GM19467 (cell line): ENCODE data around the gene VAX1.
"Not testable (repeated sequence)": the region's sequence is repeated elsewhere in the genome, so short reads cannot be mapped to it uniquely, and the experiment has no call there.

ENCODE experiments used
- ATAC-seq: cut with Tn5 transposase; IDR thresholded peaks from one replicate; pipeline ENCODE4 v1.9.1; 2021; ENCODE audit warnings: mild to moderate bottlenecking, moderate library complexity; ENCODE audit not compliant: unreplicated experiment

The VAX1 gene

DNA sequence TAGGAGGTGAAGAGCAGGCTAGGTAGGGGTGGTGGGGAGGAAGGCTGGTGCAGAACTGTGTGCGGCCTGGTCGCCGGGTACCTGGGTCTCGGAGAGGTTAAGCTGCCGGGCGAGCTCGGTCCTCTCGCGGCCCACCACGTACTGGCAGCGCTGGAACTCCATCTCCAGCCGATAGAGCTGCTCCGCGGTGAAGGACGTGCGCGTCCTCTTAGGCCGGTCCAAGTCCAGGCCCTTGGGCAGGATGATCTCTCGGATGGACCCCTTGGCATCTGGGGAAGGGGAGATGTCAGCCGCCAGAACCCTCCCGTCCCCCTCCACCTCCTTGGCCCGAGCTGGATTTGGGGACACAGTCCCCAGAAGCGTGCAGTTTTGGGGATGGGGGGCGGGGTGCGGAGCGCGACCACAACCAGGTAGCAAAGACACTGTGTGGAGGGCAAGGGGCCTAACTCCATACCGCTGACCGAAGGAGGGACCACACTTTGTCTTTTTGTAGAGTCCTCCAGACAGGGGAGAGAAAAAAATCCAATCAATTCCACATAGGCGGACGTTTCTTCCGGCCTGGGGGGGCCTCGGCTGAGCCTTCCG is 1.6 kb downstream of the VAX1 start:
- no peak for ATAC-seq

- no peak for ATAC-seq
Observed at GRCh38 chr10:117135480-117136140, 2.5 kb downstream of the VAX1 start.

GRCh38 chr10:117135026-117135372 is 3.1 kb downstream of the VAX1 start:
- no peak for ATAC-seq

GRCh38 chr10:117134306-117135025 is 3.6 kb downstream of the VAX1 start:
- no peak for ATAC-seq

DNA sequence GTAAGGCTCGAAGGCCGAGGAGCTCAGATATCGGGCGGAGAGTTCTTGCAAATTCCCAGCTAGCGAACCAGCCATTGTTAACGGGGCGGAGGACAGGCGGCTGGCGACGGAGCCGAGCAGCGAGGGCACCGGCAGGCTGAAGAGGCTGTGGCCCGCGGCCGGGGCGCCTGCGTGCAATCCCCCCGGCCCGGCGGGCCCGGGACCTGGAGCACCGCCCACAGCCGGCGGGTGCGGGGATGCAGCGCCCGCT is 4.1 kb downstream of the VAX1 start:
- ATAC-seq, result no peak

GRCh38 chr10:117133273-117134055 is 4.6 kb downstream of the VAX1 start:
- ATAC-seq, result no peak

- no peak for ATAC-seq
Observed at GRCh38 chr10:117132751-117133231, 5.3 kb downstream of the VAX1 start.

DNA sequence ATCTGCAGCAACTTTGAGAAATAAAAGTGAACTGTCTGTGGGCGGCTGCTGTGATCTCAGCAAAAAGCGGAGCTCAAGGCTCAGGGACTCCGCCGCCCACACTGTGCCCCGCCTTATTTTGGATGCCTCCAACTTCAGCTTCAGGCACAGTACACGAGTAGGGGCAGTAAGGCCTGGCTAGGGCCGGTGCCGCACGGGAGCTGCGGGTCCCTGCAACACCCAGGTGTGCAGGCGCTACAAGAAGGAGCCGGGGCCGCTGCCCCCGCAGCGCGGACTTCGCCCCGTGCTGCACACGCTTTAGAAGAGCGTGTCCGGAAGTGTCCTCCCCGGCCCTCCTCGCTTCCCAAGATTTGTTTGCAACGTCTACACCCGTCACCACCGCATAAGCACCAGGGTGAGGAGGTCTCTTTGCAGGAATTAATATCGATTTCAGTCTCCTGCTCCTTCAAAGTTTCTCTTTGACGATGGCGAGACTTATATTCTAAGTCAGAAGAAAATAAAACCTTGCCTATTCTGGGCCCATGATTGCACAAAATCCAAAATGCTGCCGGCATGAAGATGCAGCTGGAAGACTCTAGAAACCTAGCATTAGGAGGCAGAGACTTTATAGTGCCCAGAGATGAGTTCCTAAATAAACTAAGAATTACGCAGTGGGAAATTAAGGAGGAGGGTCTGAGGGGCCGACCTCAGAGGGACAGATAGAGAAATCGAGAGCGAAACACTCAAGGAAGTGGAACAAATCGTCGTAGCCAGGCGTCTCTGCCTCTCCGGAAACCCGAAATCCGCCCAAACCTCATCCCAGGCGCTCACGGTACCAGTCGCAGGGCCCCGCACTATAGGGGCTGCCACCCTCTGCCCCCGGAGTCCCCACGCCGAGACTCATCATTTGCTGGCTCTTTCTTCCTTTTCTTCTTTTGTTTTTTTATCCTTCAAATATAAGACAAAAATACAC is 6.4 kb downstream of the VAX1 start:
- no peak for ATAC-seq

GRCh38 chr10:117130862-117131375 is 7.2 kb downstream of the VAX1 start:
- ATAC-seq, result no peak

DNA sequence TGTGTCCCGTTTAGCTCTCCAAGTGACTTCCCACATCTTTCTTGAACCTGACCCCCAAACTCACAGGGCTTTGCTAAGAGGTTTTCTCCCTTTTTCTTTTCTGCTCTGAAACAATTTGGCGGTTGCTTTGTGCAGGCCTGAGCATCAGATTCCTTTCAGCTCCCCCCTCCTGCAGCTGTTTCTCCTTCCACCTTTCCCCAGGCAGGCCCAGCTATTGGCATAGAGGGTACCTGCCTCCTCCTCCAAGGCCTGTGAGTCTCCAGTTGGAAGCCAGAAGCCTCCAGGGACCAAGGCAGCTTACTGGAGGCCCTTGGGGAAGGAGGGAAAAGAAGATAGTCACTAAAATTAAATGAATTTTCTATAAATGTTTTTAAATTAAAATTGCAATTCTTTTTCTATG is 7.7 kb downstream of the VAX1 start:
- no peak for ATAC-seq

DNA sequence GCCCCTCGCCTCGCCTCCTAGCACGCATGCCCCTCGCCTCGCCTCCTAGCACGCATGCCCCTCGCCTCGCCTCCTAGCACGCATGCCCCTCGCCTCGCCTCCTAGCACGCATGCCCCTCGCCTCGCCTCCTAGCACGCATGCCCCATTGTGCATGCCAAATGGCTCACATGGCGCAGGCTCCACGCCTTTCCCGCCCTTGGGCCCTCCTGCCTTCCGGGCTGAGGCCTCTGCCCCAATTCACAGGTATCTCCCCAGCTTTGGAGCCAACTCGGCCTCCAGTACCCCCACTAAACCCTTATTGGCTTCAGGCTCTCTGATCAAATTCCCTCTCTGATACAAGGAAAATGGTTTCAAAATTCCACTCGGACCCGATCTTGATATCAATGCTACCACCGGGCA is 11.4 kb downstream of the VAX1 start:
- ATAC-seq, result not testable (repeated sequence)

- ATAC-seq, result no peak
Observed at GRCh38 chr10:117126034-117126433, 12.0 kb downstream of the VAX1 start.

DNA sequence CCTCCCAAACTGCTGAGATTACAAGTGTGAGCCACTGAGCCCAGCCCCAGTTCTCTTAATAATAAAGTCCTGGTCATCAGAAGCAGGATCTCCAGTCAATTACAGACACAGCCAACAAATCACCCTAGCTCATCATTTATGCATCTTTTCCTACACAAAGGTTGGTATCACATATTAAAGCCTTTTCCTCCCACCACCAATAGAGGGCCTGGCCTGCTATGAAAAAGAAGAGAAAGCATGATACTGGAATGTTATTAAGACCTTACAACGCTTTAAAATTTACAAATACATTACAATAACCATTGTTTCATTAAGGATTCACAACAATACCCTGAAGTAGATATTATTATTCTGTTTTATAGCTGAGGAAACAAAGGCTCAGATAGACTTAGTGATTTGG is 25.9 kb downstream of the VAX1 start:
- no peak for ATAC-seq

DNA sequence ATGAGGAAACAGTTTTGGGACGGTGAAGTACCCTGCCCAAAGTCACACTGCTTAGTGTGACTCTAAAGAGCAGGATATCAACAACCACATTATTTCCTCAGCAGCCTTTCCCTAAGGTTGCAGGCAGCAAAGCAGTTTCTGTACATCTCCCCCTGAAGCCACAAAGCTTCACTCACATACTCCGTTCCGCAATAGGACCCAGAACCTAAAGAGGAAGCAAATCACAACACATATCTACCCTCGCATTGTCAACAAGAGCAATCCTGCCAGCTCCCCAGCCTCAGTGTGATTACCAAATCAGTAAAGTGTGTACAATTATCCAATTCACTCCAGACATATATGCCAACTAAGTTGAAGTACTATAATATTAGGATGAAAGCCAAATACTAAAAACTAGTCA is 30.8 kb downstream of the VAX1 start:
- no peak for ATAC-seq

DNA sequence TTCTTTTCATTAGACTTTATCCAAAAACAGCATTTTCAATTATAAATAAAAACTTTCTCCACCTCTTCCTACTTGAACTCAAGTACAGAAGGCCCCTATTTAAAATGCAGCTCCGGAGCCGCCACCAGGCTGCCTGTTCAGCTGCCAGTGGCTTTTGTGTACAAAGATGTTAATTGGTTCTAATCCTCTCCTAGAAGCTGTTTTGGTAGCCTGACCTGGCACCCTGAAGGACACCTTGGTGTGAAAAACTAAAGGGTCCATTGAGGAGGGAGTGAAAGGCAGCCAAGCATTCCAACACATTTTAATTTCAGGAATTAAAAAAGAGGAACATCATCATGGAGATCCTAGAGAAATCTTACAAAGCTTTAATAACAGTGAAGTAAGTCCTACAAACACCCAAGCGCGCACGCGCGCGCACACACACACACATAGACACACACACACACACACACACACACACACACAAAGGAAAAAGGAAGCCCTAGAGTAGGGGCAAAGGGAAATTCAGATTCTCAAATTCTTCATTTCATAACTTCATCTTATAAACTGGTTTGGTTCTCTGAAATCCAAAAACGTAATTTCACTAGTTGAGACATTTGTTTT is 41.4 kb downstream of the VAX1 start:
- no peak for ATAC-seq

- no peak for ATAC-seq
Observed at GRCh38 chr10:117094856-117095255, 43.2 kb downstream of the VAX1 start.

GRCh38 chr10:117092386-117092785 is 45.7 kb downstream of the VAX1 start:
- ATAC-seq, result no peak

GRCh38 chr10:117090834-117091233 is 47.2 kb downstream of the VAX1 start:
- no peak for ATAC-seq

- no peak for ATAC-seq
Observed at GRCh38 chr10:117087521-117087920, 50.5 kb downstream of the VAX1 start.

DNA sequence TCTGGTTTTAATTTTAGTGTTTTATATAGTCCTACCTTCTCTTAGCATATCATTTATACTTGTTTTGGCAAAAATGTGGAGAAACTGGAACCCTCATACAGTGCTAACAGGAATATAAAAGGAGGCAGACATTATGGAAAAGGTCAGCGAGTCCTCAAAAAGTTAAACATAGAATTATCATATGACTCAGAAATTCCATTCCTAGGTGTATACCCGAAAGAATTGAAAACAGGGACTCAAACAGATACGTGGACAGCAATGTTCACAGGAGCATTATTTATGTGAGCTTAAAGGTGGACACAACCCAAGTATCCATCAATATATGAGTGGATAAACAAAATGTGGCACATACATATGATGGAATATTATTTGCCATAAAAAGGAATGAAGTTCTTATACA is 51.5 kb downstream of the VAX1 start:
- no peak for ATAC-seq
